Caco-2 (cell line): Measurements from ENCODE around the gene ARFGEF2. TPM values are rescaled to one million over a fixed set of nuclear protein-coding genes. Genes with fewer than 3 reads are reported as not detected.

ENCODE experiments used
- BruUV-seq: library from RNA; stranded (reverse); fragments of 400-500 nt; replicated peaks from 2 replicates; lab custom pipeline; 2021; lab: Mats Ljungman, UMichigan
- CTCF ChIA-PET: fragments of 300-600 bp; sonication (Branson Sonifier 250); formaldehyde crosslinking; loops from one replicate; lab custom pipeline; 2022; ENCODE audit warnings: antibody characterized with exemption; lab: Charles Lee
- POLR2A ChIA-PET: fragments of 300-600 bp; sonication (Branson Sonifier 250); formaldehyde crosslinking; loops from one replicate; lab custom pipeline; 2022; ENCODE audit warnings: antibody characterized with exemption; lab: Charles Lee
- DNase-seq, 2 experiments: peaks; one replicate each; pipeline versions ENCODE4 v3.0.0 to v3.0.0-alpha.2; 2020 to 2022
- H3K27me3 ChIP-seq: replicated peaks from 2 replicates; pipeline ENCODE4 v1.6.0; 2011; ENCODE audit warnings: low read length; ENCODE audit not compliant: control insufficient read depth, insufficient read depth
- H3K36me3 ChIP-seq: 2 replicates; pipeline ENCODE4 v1.5.1; 2011; ENCODE audit warnings: low read length; ENCODE audit not compliant: control insufficient read depth, insufficient read depth
- H3K4me1 ChIP-seq: fragments of 250-450 bp; sonication (Bioruptor Pico); 2 replicates; pipeline ENCODE4 v1.5.1; 2020; ENCODE audit warnings: mild to moderate bottlenecking
- H3K4me3 ChIP-seq: 2 replicates; pipeline ENCODE4 v1.5.1; 2011; ENCODE audit warnings: low read depth, mild to moderate bottlenecking, control low read depth, low read length
- H3K9me3 ChIP-seq: fragments of 250-450 bp; sonication (Bioruptor Pico); 2 replicates; pipeline ENCODE4 v1.5.1; 2020; ENCODE audit warnings: mild to moderate bottlenecking, moderate library complexity
- H3K27ac Mint-ChIP-seq: one replicate; pipeline ENCODE4 v1.8.0; 2022; ENCODE audit warnings: mixed read lengths; ENCODE audit not compliant: unreplicated experiment
- H3K27me3 Mint-ChIP-seq: one replicate; pipeline ENCODE4 v1.8.0; 2022; ENCODE audit warnings: mixed read lengths; ENCODE audit not compliant: insufficient read depth, unreplicated experiment
- H3K36me3 Mint-ChIP-seq: one replicate; pipeline ENCODE4 v1.8.0; 2022; ENCODE audit warnings: mild to moderate bottlenecking, mixed read lengths; ENCODE audit not compliant: insufficient read depth, unreplicated experiment
- H3K4me1 Mint-ChIP-seq: one replicate; pipeline ENCODE4 v1.8.0; 2022; ENCODE audit warnings: low read depth, mixed read lengths; ENCODE audit not compliant: unreplicated experiment
- H3K4me3 Mint-ChIP-seq: one replicate; pipeline ENCODE4 v1.8.0; 2022; ENCODE audit warnings: mild to moderate bottlenecking, moderate library complexity, mixed read lengths; ENCODE audit not compliant: unreplicated experiment
- H3K9me3 Mint-ChIP-seq: one replicate; pipeline ENCODE4 v1.8.0; 2022; ENCODE audit warnings: mixed read lengths; ENCODE audit not compliant: unreplicated experiment
- intact Hi-C: fragments of 100-400 bp; cut with micrococcal nuclease; formaldehyde crosslinking; loops from one replicate; pipeline ENCODE4 v1.10.0; 2022; ENCODE audit not compliant: unreplicated experiment
- total RNA-seq: library from RNA; stranded (reverse); gene quantifications from 2 replicates; pipeline ENCODE4 v1.2.3, GENCODE V29; 2022
- TF ChIP-seq, protein P1 (sequence below), 2 experiments: fragments of 200-600 bp in 1 of 2; IDR thresholded peaks; 1 replicate in 1 of 2; 2 replicates in 1 of 2; pipeline versions ENCODE4 v1.5.1 to v1.8.0; 2011 to 2022; ENCODE audit warnings: antibody characterized with exemption in 1 of 2, control low read depth in 1 of 2, inconsistent platforms in 1 of 2, low read depth in 1 of 2, low read length in 1 of 2, mild to moderate bottlenecking in 1 of 2, moderate library complexity in 1 of 2; ENCODE audit not compliant: insufficient read depth in 1 of 2, severe bottlenecking in 1 of 2, unreplicated experiment in 1 of 2

Gene ARFGEF2
- total RNA-seq, 1 experiment from 2014 or later: 78.8 TPM

DNA sequence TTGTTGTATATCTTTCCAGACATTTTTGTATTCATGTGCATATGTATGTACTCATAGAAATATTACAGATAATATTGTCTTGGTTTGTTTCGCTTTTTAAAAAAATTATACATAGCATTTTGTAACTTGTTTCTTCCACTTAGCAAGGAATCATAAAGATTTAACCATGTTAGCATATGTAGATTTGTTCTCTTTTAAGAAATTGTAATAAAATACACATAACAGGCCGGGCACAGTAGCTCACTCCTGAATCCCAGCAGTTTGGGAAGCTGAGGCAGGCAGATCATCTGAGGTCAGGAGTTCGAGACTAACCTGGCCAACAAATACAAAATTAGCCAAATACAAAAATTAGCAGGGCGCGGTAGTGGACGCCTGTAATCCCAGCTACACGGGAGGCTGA, 80.2 kb downstream of the ARFGEF2 start:
- no peaks in the 10 kb centered on the region for H3K27me3 ChIP-seq
- no peaks in the 10 kb centered on the region for H3K4me1 ChIP-seq
- H3K4me3 Mint-ChIP-seq: no peak overlapping the region
- BruUV-seq: no TSS peak
- no peaks in the 10 kb centered on the region for H3K27me3 Mint-ChIP-seq
- no peak for DNase-seq
- POLR2A ChIA-PET: no interaction called here
- intact Hi-C loops: no loop called here
- H3K27ac Mint-ChIP-seq: no peak overlapping the region
- H3K4me3 ChIP-seq: no peak overlapping the region
- TF ChIP-seq, protein P1, sequence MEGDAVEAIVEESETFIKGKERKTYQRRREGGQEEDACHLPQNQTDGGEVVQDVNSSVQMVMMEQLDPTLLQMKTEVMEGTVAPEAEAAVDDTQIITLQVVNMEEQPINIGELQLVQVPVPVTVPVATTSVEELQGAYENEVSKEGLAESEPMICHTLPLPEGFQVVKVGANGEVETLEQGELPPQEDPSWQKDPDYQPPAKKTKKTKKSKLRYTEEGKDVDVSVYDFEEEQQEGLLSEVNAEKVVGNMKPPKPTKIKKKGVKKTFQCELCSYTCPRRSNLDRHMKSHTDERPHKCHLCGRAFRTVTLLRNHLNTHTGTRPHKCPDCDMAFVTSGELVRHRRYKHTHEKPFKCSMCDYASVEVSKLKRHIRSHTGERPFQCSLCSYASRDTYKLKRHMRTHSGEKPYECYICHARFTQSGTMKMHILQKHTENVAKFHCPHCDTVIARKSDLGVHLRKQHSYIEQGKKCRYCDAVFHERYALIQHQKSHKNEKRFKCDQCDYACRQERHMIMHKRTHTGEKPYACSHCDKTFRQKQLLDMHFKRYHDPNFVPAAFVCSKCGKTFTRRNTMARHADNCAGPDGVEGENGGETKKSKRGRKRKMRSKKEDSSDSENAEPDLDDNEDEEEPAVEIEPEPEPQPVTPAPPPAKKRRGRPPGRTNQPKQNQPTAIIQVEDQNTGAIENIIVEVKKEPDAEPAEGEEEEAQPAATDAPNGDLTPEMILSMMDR (IDR thresholded peaks at IDR 0.05; ENCODE audit: insufficient read depth in 1 of 2, low read depth in 1 of 2, low read length in 1 of 2, severe bottlenecking in 1 of 2, unreplicated experiment in 1 of 2): no peak
- H3K36me3 Mint-ChIP-seq: peaks cover 87% of the 10 kb centered on the region
- H3K9me3 ChIP-seq: no peaks in the 10 kb centered on the region
- peaks cover 4% of the 10 kb centered on the region for H3K36me3 ChIP-seq
- CTCF ChIA-PET: no interaction called here
- H3K4me1 Mint-ChIP-seq: peaks cover 5% of the 10 kb centered on the region
- no peaks in the 10 kb centered on the region for H3K9me3 Mint-ChIP-seq

DNA sequence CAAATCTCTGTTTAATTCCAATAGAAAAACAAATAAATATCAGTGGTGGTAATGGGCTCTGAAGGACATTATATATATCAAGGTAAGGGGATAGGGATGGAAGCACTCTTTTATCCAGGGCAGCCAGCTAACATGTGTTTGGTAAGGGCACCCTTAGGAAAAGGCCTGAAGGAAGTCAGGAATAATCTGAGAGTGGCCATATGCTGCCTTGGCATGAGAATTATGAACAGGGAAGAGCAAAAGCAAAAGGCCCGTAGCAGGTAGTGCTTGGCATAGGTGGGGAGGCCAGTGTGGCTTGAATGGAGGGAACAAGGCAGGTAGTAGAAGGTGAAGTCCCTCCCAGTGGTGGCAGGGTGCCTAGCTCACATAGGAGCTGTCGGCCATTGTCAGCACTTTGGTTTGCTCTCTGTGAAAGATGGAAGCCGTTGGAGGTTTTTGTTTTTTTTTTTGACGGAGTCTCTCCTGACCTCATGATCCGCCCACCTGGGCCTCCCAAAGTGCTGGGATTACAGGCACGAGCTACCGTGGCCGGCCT, 85.0 kb downstream of the ARFGEF2 start:
- Histone ChIP-seq H3K4me3 (no peak overlapping the region), H3K27me3 (no peaks in the 10 kb centered on the region), H3K36me3 (peaks cover 5% of the 10 kb centered on the region), H3K4me1 (peaks cover 13% of the 10 kb centered on the region; the same call in 1 of the 2 replicates), H3K9me3 (no peaks in the 10 kb centered on the region)
- intact Hi-C loops: no loop called here
- ChIA-PET POLR2A (no interaction called here), CTCF (interaction anchor here (0.6 kb wide), 1 partner anchor 80 kb away, joined by 3 read pairs; no protein-coding TSS in a partner anchor)
- Mint-ChIP-seq H3K4me3 (no peak overlapping the region), H3K36me3 (peaks cover 87% of the 10 kb centered on the region), H3K27me3 (no peaks in the 10 kb centered on the region), H3K27ac (no peak overlapping the region), H3K9me3 (no peaks in the 10 kb centered on the region), H3K4me1 (peaks cover 12% of the 10 kb centered on the region)
- TF ChIP-seq, protein P1 (IDR thresholded peaks at IDR 0.05; ENCODE audit: insufficient read depth in 1 of 2, low read depth in 1 of 2, low read length in 1 of 2, severe bottlenecking in 1 of 2, unreplicated experiment in 1 of 2): no peak
- no TSS peak for BruUV-seq
- DNase-seq: no peak

DNA sequence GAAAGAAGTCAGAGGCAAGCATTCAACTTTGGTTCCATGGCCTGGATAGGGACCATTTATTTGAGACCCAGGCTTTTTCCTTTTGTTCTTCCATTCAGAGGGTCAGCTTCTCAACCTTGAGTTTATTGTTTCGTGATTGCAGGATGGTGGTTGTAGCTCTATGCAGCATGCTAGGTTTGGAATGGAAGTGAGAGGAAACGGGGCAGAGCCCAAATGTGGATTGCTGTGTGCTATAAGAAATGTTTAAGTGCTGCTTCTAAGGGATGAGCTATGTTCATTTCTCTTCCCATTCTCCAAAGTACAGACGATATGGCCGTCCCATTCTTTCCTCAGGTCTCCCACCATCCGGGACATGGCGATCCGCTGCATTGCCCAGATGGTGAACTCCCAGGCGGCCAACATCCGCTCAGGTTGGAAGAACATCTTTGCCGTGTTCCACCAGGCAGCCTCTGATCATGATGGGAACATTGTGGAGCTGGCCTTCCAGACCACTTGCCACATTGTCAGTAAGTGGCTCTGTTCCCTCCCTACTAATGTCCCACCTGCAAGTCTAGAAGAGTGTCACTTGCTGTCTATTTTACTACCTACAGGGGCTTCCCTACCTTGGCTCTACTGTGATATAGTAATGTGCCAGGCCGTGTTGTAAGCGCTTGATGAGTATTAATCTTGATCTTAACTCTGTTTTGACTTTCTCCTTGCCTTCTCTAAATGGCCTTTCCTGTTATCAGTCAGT, 88.6 kb downstream of the ARFGEF2 start:
- no TSS peak for BruUV-seq
- H3K4me1 Mint-ChIP-seq: peaks cover 12% of the 10 kb centered on the region
- Histone ChIP-seq H3K9me3 (no peaks in the 10 kb centered on the region), H3K27me3 (no peaks in the 10 kb centered on the region), H3K36me3 (peaks cover 7% of the 10 kb centered on the region), H3K4me1 (peaks cover 13% of the 10 kb centered on the region; the same call in 1 of the 2 replicates), H3K4me3 (no peak overlapping the region)
- H3K27me3 Mint-ChIP-seq: no peaks in the 10 kb centered on the region
- no peak overlapping the region for H3K4me3 Mint-ChIP-seq
- peaks cover 95% of the 10 kb centered on the region for H3K36me3 Mint-ChIP-seq
- no peak for DNase-seq
- TF ChIP-seq, protein P1 (IDR thresholded peaks at IDR 0.05; ENCODE audit: insufficient read depth in 1 of 2, low read depth in 1 of 2, low read length in 1 of 2, severe bottlenecking in 1 of 2, unreplicated experiment in 1 of 2): no peak
- POLR2A ChIA-PET: no interaction called here
- H3K27ac Mint-ChIP-seq: no peak overlapping the region
- no peaks in the 10 kb centered on the region for H3K9me3 Mint-ChIP-seq
- CTCF ChIA-PET: no interaction called here
- intact Hi-C loops: no loop called here
